Fibroblast of lung (primary cell): ENCODE data around the gene GRM4. TPM values are rescaled to one million over a fixed set of nuclear protein-coding genes. Genes with fewer than 3 reads are reported as not detected.

Source experiments
- DNase-seq, 2 donors: peaks; one replicate each; pipeline versions ENCODE4 v3.0.0 to v3.0.0-alpha.2; 2010; ENCODE audit warnings: low read depth in 2 of 2
- H2AFZ ChIP-seq: 2 replicates; pipeline ENCODE4 v1.5.1; 2012; ENCODE audit warnings: low read length, control low read depth, inconsistent platforms
- H3K27ac ChIP-seq: 2 replicates; pipeline ENCODE4 v1.5.1; 2011; ENCODE audit warnings: low read length, control low read depth; ENCODE audit not compliant: insufficient read depth
- H3K27me3 ChIP-seq: 2 replicates; pipeline ENCODE4 v1.5.1; 2011; ENCODE audit warnings: mild to moderate bottlenecking, low read length; ENCODE audit not compliant: control insufficient read depth, insufficient read depth
- H3K36me3 ChIP-seq: 2 replicates; pipeline ENCODE4 v1.5.1; 2011; ENCODE audit warnings: low read length; ENCODE audit not compliant: control insufficient read depth, insufficient read depth
- H3K4me1 ChIP-seq: 2 replicates; pipeline ENCODE4 v1.5.1; 2011; ENCODE audit warnings: low read length; ENCODE audit not compliant: control insufficient read depth, insufficient read depth; ENCODE audit errors: extremely low read depth
- H3K4me2 ChIP-seq: 2 replicates; pipeline ENCODE4 v1.5.1; 2011; ENCODE audit warnings: low read length, control low read depth; ENCODE audit not compliant: insufficient read depth; ENCODE audit errors: extremely low read depth
- H3K4me3 ChIP-seq, 4 experiments: fragments of 200-600 bp in 1 of 4; sonication (generic) in 1 of 4; replicated peaks in 1 of 4; 2 replicates each; pipeline ENCODE4 v1.5.1; 2011 to 2016; ENCODE audit warnings: low read length in 4 of 4, low read depth in 3 of 4, mild to moderate bottlenecking in 3 of 4, control low read depth in 2 of 4, inconsistent platforms in 1 of 4, mixed read lengths in 1 of 4; ENCODE audit not compliant: insufficient read depth in 1 of 4; ENCODE audit errors: control extremely low read depth in 1 of 4
- H3K79me2 ChIP-seq: 2 replicates; pipeline ENCODE4 v1.5.1; 2012; ENCODE audit warnings: mild to moderate bottlenecking, low read length, inconsistent platforms; ENCODE audit not compliant: control insufficient read depth, insufficient read depth
- H3K9ac ChIP-seq: 2 replicates; pipeline ENCODE4 v1.5.1; 2011; ENCODE audit warnings: mild to moderate bottlenecking, low read length, control low read depth; ENCODE audit not compliant: insufficient read depth
- H3K9me3 ChIP-seq: 2 replicates; pipeline ENCODE4 v1.5.1; 2012; ENCODE audit warnings: low read depth, low read length; ENCODE audit not compliant: control insufficient read depth, insufficient read depth
- H4K20me1 ChIP-seq: 2 replicates; pipeline ENCODE4 v1.5.1; 2011; ENCODE audit warnings: low read length; ENCODE audit not compliant: control insufficient read depth, insufficient read depth; ENCODE audit errors: extremely low read depth
- CTCF ChIP-seq, 2 donors: IDR thresholded peaks in 1 of 2; conservative IDR thresholded peaks in 1 of 2; 1 replicate in 1 of 2; 2 replicates in 1 of 2; pipeline ENCODE4 v1.5.1; 2011 to 2012; ENCODE audit warnings: low read length in 2 of 2, control low read depth in 1 of 2, inconsistent platforms in 1 of 2, low read depth in 1 of 2, mild to moderate bottlenecking in 1 of 2
- EZH2 ChIP-seq: IDR thresholded peaks from 2 replicates; pipeline ENCODE4 v1.5.1; 2012; ENCODE audit warnings: low read length, control low read depth, mild to moderate bottlenecking; ENCODE audit errors: missing control alignments
- polyA plus RNA-seq, 2 donors: library from polyadenylated mRNA; depleted of rRNA in 1 of 2; stranded (reverse) in 1 of 2; unstranded in 1 of 2; fragments of >200 nt; gene quantifications; 2 replicates each; pipeline ENCODE4 v1.2.1, GENCODE V29; 2011 to 2012; ENCODE audit warnings: missing spikeins in 1 of 2
- total RNA-seq: library from RNA; depleted of rRNA; stranded (reverse); fragments of >200 nt; gene quantifications from 2 replicates; pipeline ENCODE4 v1.2.1, GENCODE V29; 2014

The GRM4 gene
- total and polyA plus RNA-seq, 2 donors (not counting 1 experiment from before 2014, with no cell fraction given) = under 0.01 TPM; not detected in 1

GRCh38 chr6:34099878-34100277 lies 46.0 kb downstream of the GRM4 start:
- Histone ChIP-seq H3K79me2 (no peaks in the 10 kb centered on the region), H3K36me3 (no peaks in the 10 kb centered on the region), H3K27ac (no peak overlapping the region), H3K27me3 (peaks cover 9% of the 10 kb centered on the region), H3K4me3 (no peak overlapping the region), H2AFZ (no peak overlapping the region), H3K9ac (no peak overlapping the region), H3K4me2 (no peak overlapping the region), H4K20me1 (no peaks in the 10 kb centered on the region), H3K4me1 (no peaks in the 10 kb centered on the region), H3K9me3 (no peaks in the 10 kb centered on the region)
- no peak for DNase-seq
- TF ChIP-seq EZH2 = no peak
- no peak for TF ChIP-seq CTCF (conservative IDR thresholded peaks at IDR 0.05 in 1 of 2, IDR thresholded peaks at IDR 0.05 in 1 of 2; ENCODE audit: low read depth in 1 of 2, low read length in 2 of 2)

GRCh38 chr6:34098045-34098936 lies 47.6 kb downstream of the GRM4 start:
- no peak for DNase-seq
- no peak overlapping the region for H3K9ac ChIP-seq
- no peak overlapping the region for H3K4me3 ChIP-seq
- TF ChIP-seq CTCF (conservative IDR thresholded peaks at IDR 0.05 in 1 of 2, IDR thresholded peaks at IDR 0.05 in 1 of 2; ENCODE audit: low read depth in 1 of 2, low read length in 2 of 2) (no peak), EZH2 (no peak)
- H3K9me3 ChIP-seq = no peaks in the 10 kb centered on the region
- no peaks in the 10 kb centered on the region for H3K4me1 ChIP-seq
- H3K36me3 ChIP-seq = no peaks in the 10 kb centered on the region
- H3K4me2 ChIP-seq = no peak overlapping the region
- peaks cover 15% of the 10 kb centered on the region for H3K27me3 ChIP-seq
- H3K79me2 ChIP-seq = no peaks in the 10 kb centered on the region
- H4K20me1 ChIP-seq = no peaks in the 10 kb centered on the region
- H3K27ac ChIP-seq = no peak overlapping the region
- no peak overlapping the region for H2AFZ ChIP-seq

- DNase-seq = no peak
- Histone ChIP-seq H3K9ac (no peak overlapping the region), H3K9me3 (no peaks in the 10 kb centered on the region), H3K27me3 (peaks cover 15% of the 10 kb centered on the region), H3K4me2 (no peak overlapping the region), H3K27ac (no peak overlapping the region), H3K36me3 (no peaks in the 10 kb centered on the region), H4K20me1 (no peaks in the 10 kb centered on the region), H2AFZ (no peak overlapping the region), H3K4me1 (no peaks in the 10 kb centered on the region), H3K4me3 (no peak overlapping the region), H3K79me2 (no peaks in the 10 kb centered on the region)
- TF ChIP-seq CTCF (conservative IDR thresholded peaks at IDR 0.05 in 1 of 2, IDR thresholded peaks at IDR 0.05 in 1 of 2; ENCODE audit: low read depth in 1 of 2, low read length in 2 of 2) (no peak), EZH2 (no peak)
Measured at GRCh38 chr6:34096814-34097213, 49.1 kb downstream of the GRM4 start.
